ENCODE data around the gene SDK2. TPM values are rescaled to one million over a fixed set of nuclear protein-coding genes. Genes with fewer than 3 reads are reported as not detected.

SDK2 gene
- total and polyA plus RNA-seq, 11 donors, result 0.84 to 4.0 (median 2.6) TPM

- WGBS, 4 donors, result 86 to 92% (median 89%) methylated on average over 10 to 16 of the region's 16 CpGs
Measured at GRCh38 chr17:73437826-73438225, 206.4 kb downstream of the SDK2 start.

GRCh38 chr17:73436954-73437353, 207.3 kb downstream of the SDK2 start:
- intact Hi-C loops (cut with DNase I), result loop anchor here in 8 of 10 donors (10.0 kb wide), 6 partner anchors 48 to 518 kb away; partner anchors contain the start of gene SDK2 (in 3 of the 8)
- H3K4me3 ChIP-seq, result no peak overlapping the region
- no peak for DNase-seq
- TF ChIP-seq CTCF (IDR thresholded peaks at IDR 0.05) (no peak), POLR2A (IDR thresholded peaks at IDR 0.05) (no peak)
- H3K9me3 ChIP-seq, result peaks cover 0 to 3% (median 0%) of the 10 kb centered on the region in 12 donors
- no peaks in the 10 kb centered on the region for H3K4me1 ChIP-seq
- 56 to 60% (median 58%) methylated on average over 10 of the region's 10 CpGs for WGBS, 4 donors
- no peak overlapping the region for H3K27ac ChIP-seq
- no peaks in the 10 kb centered on the region for H3K27me3 ChIP-seq
- H3K36me3 ChIP-seq, result no peaks in the 10 kb centered on the region
- no peak for ATAC-seq

More at GRCh38 chr17:73437826-73438225, 206.4 kb downstream of the SDK2 start:
- TF ChIP-seq POLR2A (IDR thresholded peaks at IDR 0.05) (no peak), CTCF (IDR thresholded peaks at IDR 0.05) (no peak)
- no peaks in the 10 kb centered on the region for H3K36me3 ChIP-seq
- intact Hi-C loops (cut with DNase I), result loop anchor here in 8 of 10 donors (10.0 kb wide), 6 partner anchors 47 to 517 kb away; partner anchors contain the start of gene SDK2 (in 3 of the 8)
- H3K27me3 ChIP-seq, result no peaks in the 10 kb centered on the region
- no peaks in the 10 kb centered on the region for H3K4me1 ChIP-seq
- H3K9me3 ChIP-seq, result peaks cover 0 to 3% (median 0%) of the 10 kb centered on the region in 12 donors
- ATAC-seq (no peak), DNase-seq (no peak)
- no peak overlapping the region for H3K27ac ChIP-seq
- H3K4me3 ChIP-seq, result no peak overlapping the region

GRCh38 chr17:73435412-73435811, 208.8 kb downstream of the SDK2 start:
- no peak for TF ChIP-seq CTCF (IDR thresholded peaks at IDR 0.05)
- no peak for TF ChIP-seq POLR2A (IDR thresholded peaks at IDR 0.05)
- Histone ChIP-seq H3K9me3 (no peaks in the 10 kb centered on the region), H3K27me3 (no peaks in the 10 kb centered on the region), H3K4me1 (peaks cover 0 to 9% (median 0%) of the 10 kb centered on the region in 12 donors), H3K36me3 (no peaks in the 10 kb centered on the region), H3K27ac (no peak overlapping the region), H3K4me3 (no peak overlapping the region)
- DNase-seq, result no peak
- intact Hi-C loops (cut with DNase I), result loop anchor here in 8 of 10 donors (10.0 kb wide), 6 partner anchors 49 to 519 kb away; partner anchors contain the start of gene SDK2 (in 3 of the 8)
- 94 to 96% (median 95%) methylated on average over 11 to 23 of the region's 23 CpGs for WGBS, 4 donors
- ATAC-seq, result no peak

- intact Hi-C loops (cut with DNase I), result loop anchor here in 9 of 10 donors (5.0 to 10.0 kb wide), 9 partner anchors 51 to 523 kb away; partner anchors contain the start of gene SDK2 (in 3 of the 9)
Measured at GRCh38 chr17:73434154-73434553, 210.1 kb downstream of the SDK2 start.

More at GRCh38 chr17:73434154-73434553, 210.1 kb downstream of the SDK2 start:
- H3K4me3 ChIP-seq, result no peak overlapping the region
- ATAC-seq (no peak), DNase-seq (no peak)
- H3K36me3 ChIP-seq, result no peaks in the 10 kb centered on the region
- peaks cover 0 to 18% (median 4%) of the 10 kb centered on the region in 12 donors for H3K4me1 ChIP-seq
- no peaks in the 10 kb centered on the region for H3K9me3 ChIP-seq
- H3K27me3 ChIP-seq, result no peaks in the 10 kb centered on the region
- no peak overlapping the region for H3K27ac ChIP-seq
- TF ChIP-seq POLR2A (IDR thresholded peaks at IDR 0.05) (no peak), CTCF (IDR thresholded peaks at IDR 0.05) (no peak)
- WGBS, 4 donors, result 86 to 92% (median 89%) methylated on average over 6 to 8 of the region's 8 CpGs
